Stimulated activated CD4-positive, alpha-beta T cell treated with anti-CD3 and anti-CD28 coated beads, Interleukin-2, amount 100 ng/mL, for 24 hours (primary cell): ENCODE data around the gene RETREG3.
"Not testable (repeated sequence)": the region's sequence is repeated elsewhere in the genome, so short reads cannot be mapped to it uniquely, and the experiment has no call there.

Experiments used
- DNase-seq, 2 donors: peaks; one replicate each; pipeline ENCODE4 v3.0.0-alpha.2; 2020

RETREG3 gene

DNA sequence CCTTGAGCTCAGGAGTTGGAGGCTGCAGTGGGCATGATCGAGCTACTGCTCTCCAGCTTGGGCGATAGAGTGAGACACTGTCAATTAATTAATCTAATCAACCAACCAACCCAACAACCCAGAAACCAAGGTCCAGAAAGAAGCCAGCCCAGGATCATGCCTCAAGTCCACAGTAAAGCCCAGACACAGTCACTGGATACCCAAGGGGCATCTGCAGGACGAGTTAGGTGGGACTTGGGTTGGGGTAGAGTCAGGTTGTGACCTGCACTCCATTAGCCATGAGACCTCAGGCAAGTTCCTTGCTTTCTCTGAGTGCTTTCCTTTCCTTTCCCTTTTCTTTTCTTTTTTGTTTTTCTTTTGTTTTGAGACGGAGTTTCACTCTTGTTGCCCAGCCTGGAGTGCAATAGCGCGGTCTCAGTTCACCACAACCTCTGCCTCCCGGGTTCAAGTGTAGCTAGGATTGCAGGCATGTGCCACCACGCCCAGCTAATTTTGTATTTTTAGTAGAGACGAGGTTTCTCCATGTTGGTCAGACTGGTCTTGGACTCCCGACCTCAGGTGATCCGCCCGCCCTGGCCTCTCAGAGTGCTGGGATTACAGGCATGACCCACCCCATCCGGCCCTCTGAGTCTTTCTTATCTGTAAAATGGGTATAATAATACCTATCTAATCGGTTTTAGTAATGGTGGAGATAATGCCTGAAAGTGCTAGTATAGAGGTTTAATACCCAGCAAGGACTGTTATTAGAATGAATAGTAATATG, 60.0 kb downstream of the RETREG3 start:
- DNase-seq = no peak

DNA sequence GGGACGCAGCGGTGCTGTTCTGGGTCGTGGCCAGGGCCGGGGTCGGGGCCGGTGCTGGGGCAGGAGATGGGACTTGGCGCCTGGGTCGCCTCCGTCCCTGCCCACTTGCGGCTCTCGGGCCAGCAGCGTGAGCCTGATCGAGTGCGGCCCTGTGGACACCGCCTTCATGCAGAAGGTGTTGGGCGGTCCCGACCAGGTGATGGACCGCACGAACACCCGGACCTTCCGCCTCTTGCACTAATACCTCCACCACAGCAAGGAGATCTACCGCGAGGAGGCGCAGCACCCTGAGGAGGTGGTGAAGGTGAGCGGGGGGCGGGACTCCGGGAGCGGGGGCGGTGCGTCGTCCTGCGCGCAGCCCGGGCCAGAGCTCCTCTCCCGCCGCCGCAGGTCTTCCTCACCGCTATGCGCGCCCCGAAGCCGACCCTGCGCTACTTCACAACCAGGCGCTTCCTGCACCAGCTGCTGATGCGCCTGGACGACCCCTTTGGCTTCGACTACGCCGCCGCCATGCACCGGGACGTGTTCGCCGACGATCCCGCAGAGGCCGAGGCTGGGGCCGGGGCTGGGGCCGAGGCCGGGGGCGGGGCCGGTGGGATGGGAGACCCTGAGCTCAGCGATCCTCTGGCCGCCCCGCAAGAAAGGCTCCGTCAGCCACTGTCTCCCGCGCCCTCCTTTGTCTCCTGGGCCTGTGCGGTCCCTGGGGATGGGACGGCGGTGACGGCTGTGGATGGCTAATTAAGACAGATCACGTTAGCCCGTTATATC, 60.9 kb downstream of the RETREG3 start:
- DNase-seq = peak; percentile 83 to 89

DNA sequence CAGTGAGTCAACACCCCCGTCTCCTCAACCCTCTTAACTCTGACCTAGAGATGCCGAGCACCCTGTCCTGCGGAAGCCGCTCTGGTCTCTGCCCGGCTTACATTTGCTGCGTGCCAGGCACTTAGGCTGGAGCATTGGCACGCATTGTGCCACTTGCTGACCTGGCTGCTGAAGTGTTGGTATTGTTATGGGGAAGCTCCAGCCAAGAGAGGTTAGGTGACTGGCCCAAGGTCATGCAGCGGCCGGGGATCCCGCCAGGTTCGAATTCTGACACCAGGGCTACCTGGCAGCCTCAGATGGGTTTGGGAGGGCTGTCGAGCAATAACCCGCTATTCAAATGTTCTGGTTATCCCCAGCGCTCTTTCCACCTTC, 61.5 kb downstream of the RETREG3 start:
- DNase-seq = no peak

DNA sequence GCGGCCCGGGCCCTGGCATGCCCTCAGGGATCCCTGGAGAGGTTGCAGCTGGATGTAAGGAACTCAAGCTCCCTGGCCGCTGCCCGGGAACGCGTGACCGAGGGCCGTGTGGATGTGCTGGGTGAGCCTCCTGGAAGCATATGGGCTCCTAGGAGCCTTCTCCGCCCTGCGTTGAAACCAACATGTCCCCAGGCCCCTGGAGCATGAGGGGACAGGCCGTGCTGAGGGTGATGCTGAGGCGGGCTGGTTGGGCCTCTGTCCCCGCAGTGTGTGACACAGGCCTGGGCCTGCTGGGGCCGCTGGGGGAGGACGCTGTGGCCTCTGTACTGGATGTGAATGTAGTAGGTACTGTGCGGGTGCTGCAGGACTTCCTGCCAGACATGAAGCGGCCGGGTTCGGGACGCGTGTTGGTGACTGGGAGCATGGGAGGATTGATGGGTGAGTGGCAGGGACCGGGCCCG, 62.1 kb downstream of the RETREG3 start:
- DNase-seq = no peak

DNA sequence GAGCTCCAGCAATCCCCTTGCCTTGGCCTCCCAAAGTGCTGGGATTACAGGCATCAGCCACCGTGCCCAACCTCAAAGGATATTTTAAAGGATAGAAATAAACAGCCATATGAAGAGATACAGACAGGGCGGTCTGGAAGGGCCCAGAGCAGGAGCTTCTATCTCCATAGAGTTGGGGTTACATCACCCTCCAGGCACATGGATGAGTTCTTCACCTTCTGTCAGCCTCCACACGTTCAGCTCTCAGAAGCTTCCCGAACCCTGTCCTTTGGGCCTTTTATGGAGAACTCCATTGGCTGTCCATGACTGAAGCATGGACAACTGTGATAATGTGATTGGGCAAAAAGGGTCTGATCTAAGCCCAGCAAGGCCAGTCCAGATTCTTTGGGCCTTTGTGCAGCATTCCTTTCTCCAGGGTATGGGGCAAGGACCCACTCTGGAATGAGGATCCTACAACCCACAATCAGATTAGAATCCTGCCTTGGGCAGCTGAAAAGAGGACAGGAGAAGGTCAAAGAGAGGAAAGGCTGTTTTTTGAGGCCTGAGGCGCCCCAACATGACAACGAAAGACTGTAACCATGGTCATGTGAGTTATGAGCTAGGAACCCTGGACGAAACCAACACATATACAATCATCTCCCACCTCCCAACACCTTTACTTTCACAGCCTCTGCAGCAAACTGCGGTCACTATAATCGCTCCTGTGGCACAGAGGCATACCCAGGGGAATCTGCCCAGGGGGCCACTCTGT, 63.2 kb downstream of the RETREG3 start:
- DNase-seq = not testable (repeated sequence)

DNA sequence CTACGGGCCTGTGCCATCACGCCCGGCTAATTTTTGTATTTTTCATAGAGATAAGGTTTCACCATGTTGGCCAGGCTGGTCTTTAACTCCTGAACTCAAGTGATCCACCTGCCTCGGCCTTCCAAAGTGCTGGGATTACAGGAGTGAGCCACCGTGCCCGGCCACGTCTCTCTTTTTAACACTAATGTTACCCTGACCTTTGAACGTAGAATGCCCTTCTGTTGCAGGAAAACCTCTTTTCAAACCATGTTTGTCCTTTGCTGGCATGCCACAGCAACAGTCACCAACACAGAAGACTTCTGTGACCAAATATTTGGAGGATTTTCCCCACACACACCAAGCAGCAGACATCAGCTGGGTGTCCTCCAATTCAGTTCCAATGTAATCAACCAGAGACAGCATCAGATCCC, 64.3 kb downstream of the RETREG3 start:
- DNase-seq = no peak

DNA sequence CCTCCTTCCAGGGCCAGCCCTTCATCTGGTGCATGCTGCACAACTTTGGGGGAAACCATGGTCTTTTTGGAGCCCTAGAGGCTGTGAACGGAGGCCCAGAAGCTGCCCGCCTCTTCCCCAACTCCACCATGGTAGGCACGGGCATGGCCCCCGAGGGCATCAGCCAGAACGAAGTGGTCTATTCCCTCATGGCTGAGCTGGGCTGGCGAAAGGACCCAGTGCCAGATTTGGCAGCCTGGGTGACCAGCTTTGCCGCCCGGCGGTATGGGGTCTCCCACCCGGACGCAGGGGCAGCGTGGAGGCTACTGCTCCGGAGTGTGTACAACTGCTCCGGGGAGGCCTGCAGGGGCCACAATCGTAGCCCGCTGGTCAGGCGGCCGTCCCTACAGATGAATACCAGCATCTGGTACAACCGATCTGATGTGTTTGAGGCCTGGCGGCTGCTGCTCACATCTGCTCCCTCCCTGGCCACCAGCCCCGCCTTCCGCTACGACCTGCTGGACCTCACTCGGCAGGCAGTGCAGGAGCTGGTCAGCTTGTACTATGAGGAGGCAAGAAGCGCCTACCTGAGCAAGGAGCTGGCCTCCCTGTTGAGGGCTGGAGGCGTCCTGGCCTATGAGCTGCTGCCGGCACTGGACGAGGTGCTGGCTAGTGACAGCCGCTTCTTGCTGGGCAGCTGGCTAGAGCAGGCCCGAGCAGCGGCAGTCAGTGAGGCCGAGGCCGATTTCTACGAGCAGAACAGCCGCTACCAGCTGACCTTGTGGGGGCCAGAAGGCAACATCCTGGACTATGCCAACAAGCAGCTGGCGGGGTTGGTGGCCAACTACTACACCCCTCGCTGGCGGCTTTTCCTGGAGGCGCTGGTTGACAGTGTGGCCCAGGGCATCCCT, 65.7 kb downstream of the RETREG3 start:
- no peak for DNase-seq

DNA sequence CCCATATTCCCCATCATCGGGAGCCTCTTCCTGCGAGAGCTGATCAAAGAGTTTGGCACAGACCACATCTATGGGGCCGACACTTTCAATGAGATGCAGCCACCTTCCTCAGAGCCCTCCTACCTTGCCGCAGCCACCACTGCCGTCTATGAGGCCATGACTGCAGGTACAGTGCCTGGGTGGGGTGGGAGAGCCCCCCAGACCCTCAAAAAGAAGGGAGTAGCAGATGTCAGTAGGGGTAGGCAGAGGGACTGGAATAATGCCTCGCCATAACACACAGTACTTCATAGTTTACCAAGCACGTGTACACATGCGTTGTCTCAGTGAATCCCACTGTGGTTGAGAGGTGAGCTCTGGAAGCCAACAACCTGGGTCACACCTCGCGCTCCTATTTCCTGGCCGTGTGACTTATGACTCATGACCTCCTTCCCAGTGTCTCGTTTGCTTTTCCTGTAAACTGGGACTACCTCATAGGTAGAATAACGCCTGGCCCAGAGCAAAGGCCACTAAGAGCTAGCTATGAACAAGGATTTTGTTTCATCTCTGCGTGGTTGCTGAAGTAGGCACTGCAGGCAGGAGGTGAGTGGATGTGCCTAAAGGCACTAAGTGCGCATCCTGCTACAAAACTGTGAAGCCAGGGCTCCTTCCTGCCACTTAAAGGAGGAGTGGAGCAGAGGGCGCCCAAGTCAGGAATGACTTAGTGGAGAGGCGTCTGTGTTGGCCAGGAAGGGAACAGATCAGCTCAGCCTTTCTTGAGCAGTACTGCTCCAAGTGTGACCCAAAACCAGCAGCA, 67.9 kb downstream of the RETREG3 start:
- no peak for DNase-seq

DNA sequence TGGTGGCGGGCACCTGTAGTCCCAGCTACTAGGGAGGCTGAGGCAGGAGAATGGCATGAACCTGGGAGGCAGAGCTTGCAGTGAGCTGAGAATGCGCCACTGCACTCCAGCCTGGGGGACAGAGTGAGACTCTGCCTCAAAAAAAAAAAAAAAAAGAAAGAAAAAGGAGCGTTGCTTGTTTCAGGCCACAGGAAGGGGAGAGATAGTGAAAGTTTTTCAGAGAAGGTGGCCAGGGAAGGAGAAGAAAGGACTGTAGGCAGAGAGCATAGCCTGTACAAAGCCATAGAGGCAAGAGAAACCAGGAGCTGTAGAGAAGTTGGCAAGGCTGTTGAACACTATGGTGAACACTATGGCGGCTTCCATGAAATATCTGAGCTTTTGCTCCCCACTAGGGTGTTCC, 68.6 kb downstream of the RETREG3 start:
- not testable (repeated sequence) for DNase-seq

DNA sequence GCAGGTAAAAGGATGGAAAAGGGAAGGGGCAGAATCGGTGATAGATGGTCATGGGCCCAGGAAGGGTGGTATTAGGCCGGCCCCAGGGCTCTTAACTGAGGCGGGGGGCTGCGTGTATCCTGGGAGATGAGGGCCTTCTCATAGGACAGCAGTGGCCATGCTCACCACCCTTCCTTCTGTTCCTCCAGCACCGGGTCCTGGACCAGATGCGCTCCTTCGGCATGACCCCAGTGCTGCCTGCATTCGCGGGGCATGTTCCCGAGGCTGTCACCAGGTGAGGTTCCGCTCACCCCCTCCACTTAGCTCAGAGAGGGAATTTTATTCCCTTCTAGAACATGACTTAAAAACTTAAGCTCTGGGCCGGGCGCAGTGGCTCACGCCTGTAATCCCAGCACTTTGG, 70.7 kb downstream of the RETREG3 start:
- no peak for DNase-seq

DNA sequence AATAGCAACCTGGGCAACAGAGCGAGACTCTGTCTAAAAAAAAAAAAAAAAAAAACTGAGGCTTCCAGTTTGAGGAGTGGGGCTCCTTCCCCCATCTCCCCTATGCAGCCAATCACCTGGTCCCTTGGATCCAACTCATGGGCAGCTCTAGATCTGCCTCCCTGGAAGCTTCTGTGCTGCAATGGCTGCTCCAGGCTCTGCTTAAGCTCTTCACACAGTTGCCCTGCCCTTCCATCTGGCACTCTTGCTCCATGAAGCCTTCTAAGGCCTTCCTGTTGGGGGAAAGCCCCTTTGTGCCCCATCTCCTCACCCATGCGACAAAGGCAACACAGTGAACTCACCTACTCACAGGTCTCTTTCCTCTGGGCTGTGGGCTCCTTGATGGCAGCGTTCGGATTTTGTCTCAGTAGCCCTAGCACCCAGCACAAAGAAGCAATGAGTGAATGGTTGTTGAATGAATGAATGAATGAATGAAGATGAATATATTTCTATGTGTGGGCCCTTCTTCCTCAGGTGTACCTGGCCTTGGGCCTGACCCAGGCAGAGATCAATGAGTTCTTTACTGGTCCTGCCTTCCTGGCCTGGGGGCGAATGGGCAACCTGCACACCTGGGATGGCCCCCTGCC, 71.2 kb downstream of the RETREG3 start:
- no peak for DNase-seq

DNA sequence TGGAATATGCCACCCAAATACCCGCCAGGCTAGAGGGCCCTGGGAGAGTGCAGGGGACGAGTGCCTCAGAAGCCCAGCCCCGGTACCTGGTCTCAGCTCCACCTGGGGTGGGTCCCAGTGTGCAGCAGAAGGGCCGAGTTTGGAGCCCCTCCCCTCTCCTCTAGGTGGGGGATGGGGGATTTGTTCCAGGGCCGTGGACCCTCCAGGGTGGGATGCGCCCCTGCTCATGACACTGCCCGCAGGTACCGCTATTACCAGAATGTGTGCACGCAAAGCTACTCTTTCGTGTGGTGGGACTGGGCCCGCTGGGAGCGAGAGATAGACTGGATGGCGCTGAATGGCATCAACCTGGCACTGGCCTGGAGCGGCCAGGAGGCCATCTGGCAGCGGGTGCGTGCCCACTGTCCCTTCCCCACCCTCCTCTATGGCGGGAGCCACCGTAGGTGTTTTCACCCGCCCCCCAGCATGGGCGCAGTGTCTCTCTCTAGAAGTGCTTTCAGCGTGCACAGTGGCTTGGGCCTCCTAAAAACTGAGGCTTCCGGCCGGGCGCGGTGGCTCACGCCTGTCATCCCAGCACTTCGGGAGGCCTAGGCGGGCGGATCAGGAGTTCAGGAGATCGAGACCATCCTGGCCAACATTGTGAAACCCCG, 71.9 kb downstream of the RETREG3 start:
- no peak for DNase-seq

DNA sequence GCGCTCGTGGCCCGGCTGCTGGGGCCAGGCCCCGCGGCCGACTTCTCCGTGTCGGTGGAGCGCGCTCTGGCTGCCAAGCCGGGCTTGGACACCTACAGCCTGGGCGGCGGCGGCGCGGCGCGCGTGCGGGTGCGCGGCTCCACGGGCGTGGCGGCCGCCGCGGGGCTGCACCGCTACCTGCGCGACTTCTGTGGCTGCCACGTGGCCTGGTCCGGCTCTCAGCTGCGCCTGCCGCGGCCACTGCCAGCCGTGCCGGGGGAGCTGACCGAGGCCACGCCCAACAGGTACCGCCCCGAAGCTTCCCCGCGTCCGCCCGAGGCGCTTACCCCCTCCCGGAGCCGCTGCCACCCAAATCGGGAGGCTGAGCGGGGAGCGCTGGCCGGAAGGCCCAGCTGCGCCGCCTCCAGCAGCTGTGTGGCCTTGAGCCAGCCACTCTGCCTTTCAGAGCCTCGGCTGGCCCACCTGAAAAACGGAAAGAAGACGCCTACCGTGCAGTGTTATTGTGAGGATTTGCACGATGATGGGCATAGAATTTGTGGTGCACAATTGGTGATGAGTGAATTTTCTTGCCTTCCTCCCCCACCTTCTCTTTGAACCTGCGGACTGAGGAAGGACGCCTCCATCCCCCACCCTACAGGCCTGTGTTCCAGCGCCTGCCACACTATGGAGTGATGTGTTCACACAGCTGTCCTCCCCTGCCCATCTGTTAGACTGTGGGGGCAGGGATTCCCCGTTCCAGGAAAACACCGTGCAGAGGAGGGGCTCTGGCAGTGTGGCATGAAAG, 72.6 kb downstream of the RETREG3 start:
- DNase-seq = peak; percentile 76 to 86

DNA sequence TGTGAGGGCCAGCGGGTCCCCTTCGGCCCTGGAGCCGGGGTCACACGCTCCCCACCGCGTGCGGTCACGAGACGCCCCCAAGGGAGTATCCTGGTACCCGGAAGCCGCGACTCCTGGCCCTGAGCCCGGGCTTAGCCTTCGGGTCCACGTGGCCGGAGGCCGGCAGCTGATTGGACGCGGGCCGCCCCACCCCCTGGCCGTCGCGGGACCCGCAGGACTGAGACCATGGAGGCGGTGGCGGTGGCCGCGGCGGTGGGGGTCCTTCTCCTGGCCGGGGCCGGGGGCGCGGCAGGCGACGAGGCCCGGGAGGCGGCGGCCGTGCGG, 73.2 kb downstream of the RETREG3 start, which contains the start of gene NAGLU:
Gene NAGLU (plus strand): TSS at position 194 of the 324 bp plus-strand sequence. CDS start 32 bp downstream, at position 226.
- DNase-seq = peak; percentile 85 to 92

DNA sequence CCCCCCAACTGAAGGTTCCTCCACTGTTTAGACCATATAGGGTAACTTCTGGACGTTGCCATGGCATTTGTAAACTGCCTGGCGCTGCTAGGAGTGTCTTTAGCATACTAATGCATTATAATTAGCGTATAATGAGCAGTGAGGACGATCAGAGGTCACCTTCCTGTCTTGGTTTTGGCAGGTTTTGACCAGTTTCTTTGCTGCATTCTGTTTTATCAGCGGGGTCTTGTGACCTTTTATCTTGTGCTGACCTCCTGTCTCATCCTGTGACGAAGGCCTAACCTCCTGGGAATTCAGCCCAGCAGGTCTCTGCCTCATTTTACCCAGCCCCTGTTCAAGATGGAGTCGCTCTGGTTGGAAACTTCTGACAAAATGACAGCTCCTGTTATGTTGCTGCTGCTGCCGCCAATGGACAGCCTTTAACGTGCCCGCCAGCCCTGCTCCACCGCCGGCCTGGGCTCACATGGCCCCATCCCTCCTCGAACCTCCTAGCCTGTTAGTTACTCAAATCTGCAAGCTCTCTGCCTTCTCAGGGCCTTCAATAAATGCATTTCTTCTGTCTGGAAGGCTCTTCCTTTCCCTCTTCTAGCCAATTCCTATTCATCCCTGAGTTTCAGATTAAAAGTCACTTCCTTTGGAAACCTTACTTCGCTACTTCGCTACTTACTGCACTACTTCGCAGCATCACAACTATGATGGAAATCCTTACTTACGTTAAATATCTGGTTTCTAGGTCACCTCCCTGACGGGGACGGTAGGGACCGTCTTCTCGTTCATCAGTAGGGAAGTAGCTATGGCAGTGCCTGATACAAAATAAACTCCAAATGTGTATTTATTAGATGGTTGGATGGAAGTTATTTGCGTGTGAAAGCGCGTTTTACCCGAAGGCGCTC, 73.8 kb downstream of the RETREG3 start:
- no peak for DNase-seq

DNA sequence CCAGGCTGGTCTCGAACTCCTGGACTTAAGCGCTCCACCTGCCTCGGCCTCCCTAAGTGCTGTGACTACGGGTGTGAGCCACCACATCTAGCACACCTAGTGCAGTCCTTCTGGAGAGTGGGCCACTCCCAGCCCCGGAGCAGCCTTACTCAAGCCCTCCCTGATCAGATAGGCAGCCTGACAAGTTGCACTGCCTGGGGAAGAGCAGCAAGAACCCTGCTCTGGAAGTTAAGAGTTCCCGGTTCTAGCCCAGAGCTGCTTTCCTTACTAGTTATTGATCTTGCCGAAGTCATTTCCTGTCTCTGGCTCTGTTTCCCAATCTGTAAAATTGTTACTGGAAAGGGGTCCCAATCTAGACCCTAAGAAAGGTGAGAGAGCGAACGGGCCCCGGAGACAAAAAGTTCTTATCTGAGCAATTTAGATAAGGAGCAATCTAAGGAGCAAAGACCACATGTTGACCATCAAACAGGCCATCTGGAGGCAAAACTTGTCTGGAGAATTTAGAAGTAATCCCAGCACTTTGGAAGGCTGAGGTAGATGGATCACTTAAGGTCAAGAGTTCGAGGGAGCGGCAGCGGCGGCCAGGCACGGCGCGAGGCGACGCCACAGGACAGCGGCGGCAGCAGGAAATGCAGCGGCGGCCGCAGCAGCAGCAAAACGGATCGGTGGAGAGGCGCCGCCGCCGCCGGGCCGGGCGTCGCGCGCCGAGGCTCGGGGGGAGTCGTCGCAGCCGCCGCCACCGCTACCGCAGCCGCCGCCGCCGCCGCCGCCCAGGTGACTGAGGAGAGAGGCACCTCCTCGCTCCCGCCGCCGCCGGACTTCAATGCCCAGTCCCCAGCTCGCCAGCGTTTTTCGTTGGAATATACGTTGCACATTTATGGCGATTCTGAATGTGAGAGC, 77.5 kb downstream of the RETREG3 start:
- DNase-seq = peak; percentile 58 to 60

DNA sequence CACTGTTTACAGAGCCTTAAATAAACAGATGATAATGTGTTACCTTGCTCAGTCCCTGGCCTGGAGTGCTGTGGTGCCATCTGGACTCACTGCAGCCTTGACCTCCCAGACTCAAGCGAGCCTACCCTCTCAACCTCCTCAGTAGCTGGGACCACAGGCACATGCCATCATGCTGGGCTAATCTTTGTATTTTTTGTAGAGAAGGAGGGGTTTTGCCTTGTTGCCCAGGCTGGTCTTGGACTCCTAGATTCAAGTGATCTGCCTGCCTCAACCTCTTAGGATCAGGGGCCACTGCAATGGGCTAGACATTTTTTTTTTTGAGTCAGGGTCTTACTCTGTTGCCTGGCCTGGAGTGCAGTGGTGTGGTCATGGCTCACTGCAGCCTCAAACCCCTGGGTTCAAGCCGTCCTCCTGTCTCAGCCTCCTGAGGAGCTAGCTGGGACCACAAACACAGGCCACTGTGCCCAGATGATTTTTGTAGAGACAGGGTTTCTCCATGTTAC, 78.2 kb downstream of the RETREG3 start:
- no peak for DNase-seq
